GM23248 (cell line): ENCODE data around the gene CSNK2B.

Experiments used
- EZH2 ChIP-seq: fragments of 200-600 bp; sonication (generic); IDR thresholded peaks from 2 replicates; pipeline ENCODE4 v1.6.1; 2018; ENCODE audit warnings: antibody characterized with exemption, mild to moderate bottlenecking; ENCODE audit not compliant: insufficient read depth, poor library complexity, severe bottlenecking
- EZH2phosphoT487 ChIP-seq: fragments of 200-600 bp; sonication (generic); IDR thresholded peaks from 2 replicates; pipeline ENCODE4 v1.6.1; 2018; ENCODE audit warnings: antibody characterized with exemption, moderate library complexity, mild to moderate bottlenecking, low read depth; ENCODE audit not compliant: insufficient read depth

DNA sequence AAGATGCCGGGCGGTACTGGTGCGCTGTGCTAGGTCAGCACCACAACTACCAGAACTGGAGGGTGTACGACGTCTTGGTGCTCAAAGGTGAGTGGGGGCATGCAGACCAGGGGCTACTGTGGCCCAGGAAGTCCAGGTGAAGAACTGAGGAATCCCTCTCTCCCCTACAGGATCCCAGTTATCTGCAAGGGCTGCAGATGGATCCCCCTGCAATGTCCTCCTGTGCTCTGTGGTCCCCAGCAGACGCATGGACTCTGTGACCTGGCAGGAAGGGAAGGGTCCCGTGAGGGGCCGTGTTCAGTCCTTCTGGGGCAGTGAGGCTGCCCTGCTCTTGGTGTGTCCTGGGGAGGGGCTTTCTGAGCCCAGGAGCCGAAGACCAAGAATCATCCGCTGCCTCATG lies 41.8 kb downstream of the CSNK2B start:
- TF ChIP-seq EZH2 (no peak), EZH2phosphoT487 (no peak)
